Measurements from ENCODE around the gene TRIM15. TPM values are rescaled to one million over a fixed set of nuclear protein-coding genes. Genes with fewer than 3 reads are reported as not detected.

The TRIM15 gene
- total and polyA plus RNA-seq, 8 donors = 0.13 to 24.6 TPM; not detected in 6

- peak in 1 of 2 donors; percentile 42 for DNase-seq
- intact Hi-C loops (cut with DNase I; ENCODE audit: low total_unique reads) = no loop called here
- TF ChIP-seq EP300 (IDR thresholded peaks at IDR 0.05) (no peak), POLR2AphosphoS5 (IDR thresholded peaks at IDR 0.05) (no peak), POLR2A (IDR thresholded peaks at IDR 0.05) (no peak), CTCF (IDR thresholded peaks at IDR 0.05) (no peak)
- Histone ChIP-seq H3K4me1 (peaks cover 7 to 24% (median 18%) of the 10 kb centered on the region in 4 donors), H3K4me3 (no peak overlapping the region), H3K27ac (no peak overlapping the region), H3K9me3 (no peaks in the 10 kb centered on the region), H3K36me3 (no peaks in the 10 kb centered on the region), H3K27me3 (peaks cover 11 to 89% (median 47%) of the 10 kb centered on the region in 3 donors)
- WGBS, 5 donors = 59 to 68% (median 61%) methylated on average over 10 of the region's 10 CpGs
These were observed 33.8 kb upstream of the TRIM15 start for GRCh38 chr6:30129265-30130178.

DNA sequence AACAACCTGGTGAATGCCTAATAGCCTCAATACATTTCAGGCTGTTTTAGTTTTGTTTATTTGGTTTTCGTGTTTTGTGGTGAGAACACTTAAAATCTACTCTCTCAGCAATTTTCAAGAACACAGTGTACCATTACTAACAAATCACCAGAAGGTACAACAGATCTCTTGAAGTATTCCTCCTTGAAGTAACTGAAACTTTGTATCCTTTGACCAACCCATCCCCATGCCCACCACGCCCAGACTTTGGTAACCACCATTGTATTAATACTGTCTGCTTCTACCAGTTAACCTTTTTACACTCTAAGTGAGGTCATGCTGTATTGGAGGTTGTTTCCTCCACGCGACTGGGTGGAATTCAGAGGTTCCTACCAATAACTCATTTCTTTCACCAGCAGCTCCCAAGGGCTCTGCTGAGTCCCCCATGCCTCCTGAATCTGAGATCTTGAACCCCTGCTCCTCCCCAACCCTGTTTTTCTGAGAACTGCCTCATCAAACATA, 33.1 kb upstream of the TRIM15 start:
- intact Hi-C loops (cut with DNase I; ENCODE audit: low total_unique reads) = no loop called here

GRCh38 chr6:30130887-30131862, 32.2 kb upstream of the TRIM15 start:
- Histone ChIP-seq H3K27me3 (peaks cover 11 to 91% (median 47%) of the 10 kb centered on the region in 3 donors), H3K36me3 (no peaks in the 10 kb centered on the region), H3K27ac (peak overlapping the region in 1 of 5 donors; percentile 11), H3K4me3 (no peak overlapping the region), H3K4me1 (peaks cover 7 to 24% (median 18%) of the 10 kb centered on the region in 4 donors), H3K9me3 (no peaks in the 10 kb centered on the region)
- WGBS, 5 donors = 27 to 31% (median 30%) methylated on average over 16 of the region's 16 CpGs
- peak; percentile 76 to 93 for DNase-seq
- intact Hi-C loops (cut with DNase I; ENCODE audit: low total_unique reads) = no loop called here
- TF ChIP-seq EP300 (IDR thresholded peaks at IDR 0.05) = no peak
- TF ChIP-seq POLR2AphosphoS5 (IDR thresholded peaks at IDR 0.05) = peak in 1 of 3 donors; percentile 79
- peak in 5 of 7 experiments; percentile 87 to 97 (median 94) for TF ChIP-seq CTCF (IDR thresholded peaks at IDR 0.05)

More for the DNA sequence above, 33.1 kb upstream of the TRIM15 start:
- WGBS, 5 donors = 59 to 76% (median 69%) methylated on average over 4 of the region's 4 CpGs
- no peaks in the 10 kb centered on the region for H3K9me3 ChIP-seq
- H3K27ac ChIP-seq = peak overlapping the region in 1 of 5 donors; percentile 11
- no peak for DNase-seq
- H3K4me3 ChIP-seq = no peak overlapping the region
- H3K27me3 ChIP-seq = peaks cover 11 to 93% (median 47%) of the 10 kb centered on the region in 3 donors
- peaks cover 7 to 24% (median 18%) of the 10 kb centered on the region in 4 donors for H3K4me1 ChIP-seq
- no peaks in the 10 kb centered on the region for H3K36me3 ChIP-seq
- TF ChIP-seq CTCF (IDR thresholded peaks at IDR 0.05) (no peak), POLR2AphosphoS5 (IDR thresholded peaks at IDR 0.05) (no peak), EP300 (IDR thresholded peaks at IDR 0.05) (no peak), POLR2A (IDR thresholded peaks at IDR 0.05) (no peak)

Data from stomach (tissue), 9 donors.